Subcutaneous adipose tissue (tissue), 4 donors: ENCODE data around the gene SEC16A. TPM values are rescaled to one million over a fixed set of nuclear protein-coding genes. Genes with fewer than 3 reads are reported as not detected.

ENCODE experiments used
- CTCF ChIP-seq: fragments of 450-650 bp; IDR thresholded peaks from one replicate; pipeline ENCODE4 v1.5.1; 2016; ENCODE audit warnings: low read depth, mild to moderate bottlenecking, control low read depth, antibody characterized with exemption, moderate library complexity
- total RNA-seq, 4 donors: library from RNA; depleted of rRNA; stranded (reverse); fragments of >200 nt; gene quantifications; one replicate each; pipeline ENCODE4 v1.1.0, GENCODE V29; 2016

SEC16A gene
- total RNA-seq, 4 donors from 2014 or later, result 39.0 to 65.4 (median 52.9) TPM

- no peak for TF ChIP-seq CTCF
Measured at GRCh38 chr9:136404801-136405136, 78.1 kb downstream of the SEC16A start.

GRCh38 chr9:136403915-136404800 lies 78.7 kb downstream of the SEC16A start:
- no peak for TF ChIP-seq CTCF

DNA sequence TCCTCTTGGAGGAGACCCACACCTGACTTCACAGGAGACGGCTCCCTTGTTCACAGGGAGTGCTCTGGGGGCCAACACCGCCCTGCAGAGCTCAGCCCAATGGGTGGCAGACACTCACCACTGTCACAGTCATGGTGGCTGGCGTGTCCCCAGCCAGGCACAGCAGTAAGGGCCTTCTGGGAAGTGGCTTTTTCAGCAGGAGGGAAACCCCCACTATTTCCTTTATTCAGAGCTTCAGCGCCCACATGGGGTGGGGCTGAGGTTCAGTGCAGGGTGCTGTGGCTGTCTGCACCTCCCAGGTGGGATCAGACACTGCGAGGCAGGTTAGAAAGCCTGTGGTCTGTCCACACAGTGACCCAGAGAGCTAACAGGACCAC lies 79.3 kb downstream of the SEC16A start:
- no peak for TF ChIP-seq CTCF

DNA sequence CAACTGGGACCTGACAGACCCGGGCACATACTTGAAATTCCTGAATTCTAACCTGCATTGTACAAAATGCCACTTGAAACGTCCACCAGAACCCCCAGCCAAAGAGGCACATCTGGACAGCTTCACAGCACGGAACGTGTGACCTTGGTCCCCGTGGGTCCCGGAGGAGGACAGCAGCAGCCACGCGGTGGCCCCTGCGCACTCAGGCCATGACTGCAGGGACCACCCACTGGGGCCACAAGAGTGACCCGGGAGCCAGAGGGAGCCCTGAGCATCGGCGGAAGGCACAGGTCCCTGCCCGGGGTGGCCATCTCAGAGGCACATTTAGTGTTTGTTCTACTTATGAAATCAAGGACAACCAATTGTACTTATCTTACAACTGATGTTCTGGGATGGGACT lies 80.8 kb downstream of the SEC16A start:
- no peak for TF ChIP-seq CTCF

- no peak for TF ChIP-seq CTCF
Measured at GRCh38 chr9:136401173-136401922, 81.5 kb downstream of the SEC16A start.

DNA sequence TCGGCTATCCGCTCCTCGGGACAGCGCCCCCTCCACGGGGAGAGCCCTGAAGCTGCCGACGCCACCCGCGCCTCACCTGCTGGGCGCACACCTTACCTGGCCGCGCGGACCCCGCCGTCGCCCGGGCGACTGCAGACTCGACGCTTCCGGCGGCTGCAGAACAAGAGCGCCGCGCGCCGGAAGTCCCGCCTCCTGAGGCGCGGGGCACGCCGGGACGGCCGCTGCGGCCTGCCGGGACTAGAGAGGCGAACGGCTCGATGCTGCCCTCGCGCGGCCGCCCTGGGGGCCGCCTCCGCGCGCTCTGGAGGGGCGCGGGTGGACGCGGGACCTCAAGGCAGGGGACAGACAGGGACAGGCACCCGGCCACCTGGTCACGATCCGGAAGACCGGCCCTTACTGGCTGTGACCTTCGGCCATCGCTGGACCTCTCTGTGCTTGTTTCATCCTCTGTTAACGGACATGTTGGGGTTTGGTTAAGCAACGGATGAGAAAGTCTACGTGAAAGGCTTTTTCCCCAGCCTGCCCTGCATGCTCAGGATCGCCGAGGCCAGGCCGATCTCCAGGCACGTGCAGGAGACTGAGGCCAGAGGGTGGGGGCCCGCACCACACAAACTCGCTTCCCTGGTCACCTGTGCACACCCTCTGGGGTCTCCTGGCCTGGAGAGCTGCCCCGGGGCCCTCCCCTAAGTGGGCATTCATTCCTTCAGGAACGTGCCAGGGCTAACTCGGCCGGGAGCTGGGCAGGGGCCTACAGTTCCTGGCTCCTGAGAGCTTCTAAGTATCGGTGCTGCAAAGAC lies 82.6 kb downstream of the SEC16A start, which contains the start of gene SNAPC4:
Gene SNAPC4 (minus strand): TSS at position 133 of the 797 bp plus-strand sequence. CDS start 1,742 bp downstream, outside the sequence.
- no peak for TF ChIP-seq CTCF
